Measurements from ENCODE around the gene PPM1B. TPM values are rescaled to one million over a fixed set of nuclear protein-coding genes. Genes with fewer than 3 reads are reported as not detected.

Gene PPM1B
- total RNA-seq, 1 donor from 2014 or later, result 32.2 TPM

GRCh38 chr2:44267796-44268648 is 99.3 kb downstream of the PPM1B start:
- intact Hi-C loops (cut with DNase I), result no loop called here
- H3K27ac ChIP-seq, result peak overlapping the region; percentile 62
- H3K9me3 ChIP-seq, result no peaks in the 10 kb centered on the region
- H3K27me3 ChIP-seq, result no peaks in the 10 kb centered on the region
- H3K4me1 ChIP-seq, result no peaks in the 10 kb centered on the region
- H3K4me3 ChIP-seq, result no peak overlapping the region
- no peak for DNase-seq (ENCODE audit: extremely low spot score in 2 of 2)
- H3K36me3 ChIP-seq, result no peaks in the 10 kb centered on the region
- TF ChIP-seq POLR2AphosphoS5 (IDR thresholded peaks at IDR 0.05; ENCODE audit: insufficient read depth in 1 of 2, low read depth in 1 of 2) (peak in 1 of 2 donors; percentile 69), POLR2A (IDR thresholded peaks at IDR 0.05) (no peak)

GRCh38 chr2:44269831-44270230 is 101.2 kb downstream of the PPM1B start:
- intact Hi-C loops (cut with DNase I), result no loop called here
- Histone ChIP-seq H3K4me3 (no peak overlapping the region), H3K27ac (no peak overlapping the region)

GRCh38 chr2:44271296-44271695 is 102.6 kb downstream of the PPM1B start:
- H3K9me3 ChIP-seq, result no peaks in the 10 kb centered on the region
- TF ChIP-seq CTCF (IDR thresholded peaks at IDR 0.05) (no peak), POLR2AphosphoS5 (IDR thresholded peaks at IDR 0.05; ENCODE audit: insufficient read depth in 1 of 2, low read depth in 1 of 2) (no peak), POLR2A (IDR thresholded peaks at IDR 0.05) (no peak)
- no peak for DNase-seq (ENCODE audit: extremely low spot score in 2 of 2)
- no peaks in the 10 kb centered on the region for H3K27me3 ChIP-seq
- no peak overlapping the region for H3K27ac ChIP-seq
- intact Hi-C loops (cut with DNase I), result no loop called here
- H3K36me3 ChIP-seq, result no peaks in the 10 kb centered on the region
- H3K4me1 ChIP-seq, result no peaks in the 10 kb centered on the region
- no peak overlapping the region for H3K4me3 ChIP-seq

More at GRCh38 chr2:44269831-44270230, 101.2 kb downstream of the PPM1B start:
- Histone ChIP-seq H3K36me3 (no peaks in the 10 kb centered on the region), H3K9me3 (no peaks in the 10 kb centered on the region), H3K27me3 (no peaks in the 10 kb centered on the region), H3K4me1 (no peaks in the 10 kb centered on the region)
- DNase-seq (ENCODE audit: extremely low spot score in 2 of 2), result no peak
- TF ChIP-seq POLR2AphosphoS5 (IDR thresholded peaks at IDR 0.05; ENCODE audit: insufficient read depth in 1 of 2, low read depth in 1 of 2) (no peak), POLR2A (IDR thresholded peaks at IDR 0.05) (no peak), CTCF (IDR thresholded peaks at IDR 0.05) (no peak)

- Histone ChIP-seq H3K27me3 (no peaks in the 10 kb centered on the region), H3K27ac (no peak overlapping the region), H3K4me3 (no peak overlapping the region), H3K36me3 (no peaks in the 10 kb centered on the region), H3K9me3 (no peaks in the 10 kb centered on the region), H3K4me1 (no peaks in the 10 kb centered on the region)
- no peak for DNase-seq (ENCODE audit: extremely low spot score in 2 of 2)
- TF ChIP-seq POLR2A (IDR thresholded peaks at IDR 0.05), result no peak
- TF ChIP-seq CTCF (IDR thresholded peaks at IDR 0.05), result no peak
- TF ChIP-seq POLR2AphosphoS5 (IDR thresholded peaks at IDR 0.05; ENCODE audit: insufficient read depth in 1 of 2, low read depth in 1 of 2), result no peak
- intact Hi-C loops (cut with DNase I), result no loop called here
Measured at GRCh38 chr2:44273076-44273475, 104.4 kb downstream of the PPM1B start.

- DNase-seq (ENCODE audit: extremely low spot score in 2 of 2), result no peak
- H3K27me3 ChIP-seq, result no peaks in the 10 kb centered on the region
Measured at GRCh38 chr2:44273596-44273995, 104.9 kb downstream of the PPM1B start.

More at GRCh38 chr2:44273596-44273995, 104.9 kb downstream of the PPM1B start:
- H3K9me3 ChIP-seq, result no peaks in the 10 kb centered on the region
- no peaks in the 10 kb centered on the region for H3K36me3 ChIP-seq
- no peak overlapping the region for H3K4me3 ChIP-seq
- no peaks in the 10 kb centered on the region for H3K4me1 ChIP-seq
- H3K27ac ChIP-seq, result no peak overlapping the region
- no peak for TF ChIP-seq CTCF (IDR thresholded peaks at IDR 0.05)
- no peak for TF ChIP-seq POLR2AphosphoS5 (IDR thresholded peaks at IDR 0.05; ENCODE audit: insufficient read depth in 1 of 2, low read depth in 1 of 2)
- no peak for TF ChIP-seq POLR2A (IDR thresholded peaks at IDR 0.05)
- intact Hi-C loops (cut with DNase I), result no loop called here
